Measurements from ENCODE around the gene BMF. TPM values are rescaled to one million over a fixed set of nuclear protein-coding genes. Genes with fewer than 3 reads are reported as not detected.

The BMF gene
- total RNA-seq, 2 experiments from 2014 or later, result 7.7 to 8.4 TPM

- ChIA-PET CTCF (interaction anchor here (1.8 to 5.7 kb wide), 3 partner anchors 8 to 45 kb away, joined by 4 to 31 read pairs (median 7); no protein-coding TSS in a partner anchor), POLR2A (interaction anchor here (1.1 kb wide), 2 partner anchors 13 to 44 kb away, joined by 4 to 5 read pairs; no protein-coding TSS in a partner anchor)
These were observed 48.3 kb downstream of the BMF start for GRCh38 chr15:40060236-40060961.

- ChIA-PET POLR2A (interaction anchor here (1.1 kb wide), 1 partner anchor 12 kb away, joined by 5 read pairs; no protein-coding TSS in a partner anchor), CTCF (interaction anchor here (0.6 to 5.7 kb wide), 6 partner anchors 7 to 215 kb away, joined by 3 to 31 read pairs (median 6); no protein-coding TSS in a partner anchor)
These were observed 48.9 kb downstream of the BMF start for GRCh38 chr15:40059821-40060220.

- ChIA-PET CTCF (interaction anchor here (1.2 to 2.0 kb wide), 2 partner anchors 11 to 216 kb away, joined by 4 to 11 read pairs; no protein-coding TSS in a partner anchor), POLR2A (interaction anchor here (0.8 kb wide), 1 partner anchor 48 kb away, joined by 8 read pairs; no protein-coding TSS in a partner anchor)
These were observed 50.1 kb downstream of the BMF start for GRCh38 chr15:40058476-40059140.

GRCh38 chr15:40055576-40056293 is 52.9 kb downstream of the BMF start:
- POLR2A ChIA-PET, result interaction anchor here (0.7 kb wide), 1 partner anchor 8 kb away, joined by 3 read pairs; no protein-coding TSS in a partner anchor
- CTCF ChIA-PET, result interaction anchor here (0.8 to 2.1 kb wide), 7 partner anchors 9 to 219 kb away, joined by 3 to 10 read pairs (median 4); no protein-coding TSS in a partner anchor

- POLR2A ChIA-PET, result interaction anchor here (0.5 to 0.8 kb wide), 2 partner anchors 41 to 49 kb away, joined by 3 to 5 read pairs; no protein-coding TSS in a partner anchor
- CTCF ChIA-PET, result interaction anchor here (0.9 to 2.1 kb wide), 4 partner anchors 8 to 220 kb away, joined by 3 to 10 read pairs (median 5); no protein-coding TSS in a partner anchor
These were observed 53.7 kb downstream of the BMF start for GRCh38 chr15:40054855-40055575.

DNA sequence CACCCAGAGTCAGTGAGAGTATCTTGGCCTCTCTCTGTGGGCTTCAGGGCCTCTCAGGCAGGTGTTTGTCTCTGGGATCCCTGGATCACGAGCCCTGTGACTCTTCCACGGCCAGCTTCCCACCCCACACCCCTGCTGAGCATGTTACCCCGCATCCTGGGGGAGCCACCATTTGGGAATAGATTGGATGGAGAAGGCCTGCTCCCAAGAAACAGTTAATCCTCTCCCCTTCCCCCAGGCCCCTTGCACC is 54.1 kb downstream of the BMF start:
- ChIA-PET POLR2A (interaction anchor here (0.5 to 0.8 kb wide), 3 partner anchors 42 to 1220 kb away, joined by 3 to 5 read pairs (median 5); no protein-coding TSS in a partner anchor), CTCF (interaction anchor here (1.2 to 2.1 kb wide), 2 partner anchors 51 to 220 kb away, joined by 3 to 10 read pairs; no protein-coding TSS in a partner anchor)

GRCh38 chr15:40053831-40054604 is 54.7 kb downstream of the BMF start:
- ChIA-PET CTCF (interaction anchor here (1.3 to 2.1 kb wide), 2 partner anchors 8 to 51 kb away, joined by 4 to 10 read pairs; no protein-coding TSS in a partner anchor), POLR2A (interaction anchor here (0.6 to 0.8 kb wide), 3 partner anchors 47 to 1220 kb away, joined by 3 to 5 read pairs (median 3); no protein-coding TSS in a partner anchor)

DNA sequence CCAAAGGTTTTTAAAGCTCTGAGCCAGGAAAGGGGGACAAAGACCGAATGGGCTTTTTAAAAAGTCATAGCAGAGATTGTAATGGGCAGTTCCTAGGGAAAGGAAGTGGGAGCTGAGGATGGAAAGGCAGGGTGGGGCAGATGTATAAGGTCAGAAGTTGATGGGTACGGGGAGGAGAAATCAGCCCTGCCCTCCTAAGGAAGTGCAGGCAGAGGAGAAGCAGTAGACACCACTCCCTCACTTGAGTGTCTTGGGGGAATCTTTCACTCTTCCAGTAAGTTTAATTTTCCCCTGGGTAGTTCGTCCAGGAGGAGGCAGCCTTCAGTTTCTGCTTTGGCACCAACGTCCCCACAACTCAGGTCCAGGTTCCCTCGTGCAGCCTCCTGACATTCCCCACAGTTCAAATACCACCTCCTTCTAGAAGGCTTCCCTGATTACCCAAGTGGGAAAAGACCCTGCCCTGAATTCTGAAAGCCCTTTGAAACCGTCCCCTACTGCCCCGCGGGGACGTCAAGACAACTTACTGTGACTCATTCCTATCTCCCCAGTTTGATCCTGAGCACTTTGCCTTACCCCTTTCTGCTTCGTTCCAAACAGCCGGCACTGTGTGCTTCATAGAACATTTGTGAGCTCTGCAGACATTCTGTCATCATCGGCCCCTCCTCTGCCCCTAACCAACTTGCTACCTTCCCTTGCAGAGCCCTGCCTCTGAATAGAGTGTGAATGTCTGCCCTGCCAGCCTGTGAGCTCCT is 55.4 kb downstream of the BMF start:
- POLR2A ChIA-PET, result interaction anchor here (0.7 kb wide), 1 partner anchor 48 kb away, joined by 3 read pairs; no protein-coding TSS in a partner anchor
- CTCF ChIA-PET, result interaction anchor here (1.2 to 2.1 kb wide), 5 partner anchors 7 to 269 kb away, joined by 3 to 10 read pairs (median 4); no protein-coding TSS in a partner anchor

DNA sequence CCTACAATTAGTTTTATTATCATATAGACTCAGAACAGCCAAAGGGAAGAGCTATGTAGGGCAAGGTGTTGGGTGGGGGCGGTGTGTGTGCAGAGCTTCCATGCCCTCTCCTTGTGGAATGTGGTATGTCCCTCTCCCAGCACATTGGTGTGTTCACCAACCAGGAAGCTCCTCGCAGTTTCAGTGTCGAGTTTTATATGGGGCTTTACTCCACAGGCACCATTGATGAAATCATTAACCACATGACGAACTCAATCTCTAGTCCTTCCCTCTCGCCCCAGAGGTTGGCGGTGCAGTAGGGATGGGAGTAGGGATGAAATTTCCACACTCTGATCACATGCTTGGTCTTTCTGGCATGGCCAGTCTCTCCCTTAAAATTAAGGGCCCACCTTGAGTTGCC is 56.1 kb downstream of the BMF start:
- ChIA-PET POLR2A (interaction anchor here (0.6 to 0.7 kb wide), 2 partner anchors 21 to 56 kb away, joined by 3 to 4 read pairs; partner anchors contain the start of gene BMF), CTCF (interaction anchor here (1.2 kb wide), 3 partner anchors 8 to 270 kb away, joined by 3 to 4 read pairs (median 4); no protein-coding TSS in a partner anchor)

GRCh38 chr15:40051616-40052415 is 56.9 kb downstream of the BMF start:
- POLR2A ChIA-PET, result interaction anchor here (0.6 to 0.7 kb wide), 2 partner anchors 21 to 57 kb away, joined by 3 to 4 read pairs; partner anchors contain the start of gene BMF

DNA sequence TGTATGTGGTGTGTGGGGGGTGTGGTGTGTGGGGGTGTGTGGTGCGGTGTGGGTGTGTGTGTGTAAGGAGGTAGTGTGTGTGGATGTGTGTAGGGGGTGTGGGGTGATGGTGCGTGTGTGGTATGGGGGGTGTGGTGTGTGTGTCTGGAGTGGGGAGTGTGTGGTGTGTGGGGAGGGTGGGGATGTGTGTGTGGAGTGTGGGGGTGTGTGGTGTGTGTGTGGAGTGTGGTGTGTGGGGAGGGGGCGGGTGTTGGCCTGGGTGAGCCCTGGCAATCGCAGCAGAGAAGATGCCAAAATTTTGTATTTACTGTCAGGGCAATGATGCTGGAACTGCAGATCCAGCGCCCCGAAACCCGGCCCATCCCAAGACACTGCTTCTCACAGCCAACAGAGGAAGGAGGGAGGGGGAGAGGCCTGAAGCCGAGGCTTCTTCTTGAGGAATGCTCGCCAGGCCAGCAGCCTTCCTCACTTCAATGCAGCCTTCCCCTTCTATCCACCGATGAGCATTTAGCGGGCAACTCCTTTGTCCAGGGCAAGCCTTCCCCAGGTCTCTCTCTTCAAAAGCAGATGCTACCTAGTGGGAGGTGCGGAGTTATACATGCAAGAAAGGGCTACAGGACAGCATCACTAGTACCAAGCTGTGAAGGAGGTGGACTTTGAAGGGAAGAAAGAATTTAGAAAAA is 57.8 kb downstream of the BMF start:
- CTCF ChIA-PET, result no interaction called here
- POLR2A ChIA-PET, result no interaction called here

More at GRCh38 chr15:40051616-40052415, 56.9 kb downstream of the BMF start:
- CTCF ChIA-PET, result interaction anchor here (0.7 to 1.2 kb wide), 3 partner anchors 9 to 271 kb away, joined by 3 to 4 read pairs (median 4); no protein-coding TSS in a partner anchor

DNA sequence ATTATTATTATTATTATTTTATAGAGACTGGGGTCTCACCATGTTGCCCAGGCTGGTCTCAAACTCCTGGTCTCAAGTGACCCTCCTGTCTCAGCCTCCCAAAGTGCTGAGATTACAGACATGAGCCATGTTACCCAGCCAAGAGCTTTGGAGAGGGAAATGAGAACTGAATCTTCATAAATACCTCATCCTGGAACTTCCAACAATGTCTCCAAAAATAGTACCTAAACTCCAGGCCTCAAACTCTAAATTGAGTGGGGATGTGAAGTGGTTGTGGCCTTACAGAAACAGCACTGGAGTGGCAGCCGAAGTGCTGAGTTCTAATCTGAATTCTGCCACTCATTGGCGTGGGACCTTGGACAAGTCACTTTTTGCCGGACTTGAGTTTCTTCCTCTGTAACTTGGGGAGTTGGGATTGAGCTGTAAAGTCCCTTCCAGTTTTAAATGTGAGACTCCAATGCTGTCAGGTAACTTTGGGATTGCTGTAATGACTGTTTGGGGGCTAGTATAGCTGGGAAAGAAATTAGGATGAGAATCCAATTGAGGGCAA is 59.7 kb downstream of the BMF start:
- CTCF ChIA-PET, result interaction anchor here (1.1 to 5.7 kb wide), 8 partner anchors 10 to 259 kb away, joined by 4 to 89 read pairs (median 10); partner anchors contain the start of genes BMF, PLCB2 and SRP14
- POLR2A ChIA-PET, result interaction anchor here (1.2 to 3.2 kb wide), 5 partner anchors 9 to 58 kb away, joined by 3 to 23 read pairs (median 5); partner anchors contain the start of gene BMF

DNA sequence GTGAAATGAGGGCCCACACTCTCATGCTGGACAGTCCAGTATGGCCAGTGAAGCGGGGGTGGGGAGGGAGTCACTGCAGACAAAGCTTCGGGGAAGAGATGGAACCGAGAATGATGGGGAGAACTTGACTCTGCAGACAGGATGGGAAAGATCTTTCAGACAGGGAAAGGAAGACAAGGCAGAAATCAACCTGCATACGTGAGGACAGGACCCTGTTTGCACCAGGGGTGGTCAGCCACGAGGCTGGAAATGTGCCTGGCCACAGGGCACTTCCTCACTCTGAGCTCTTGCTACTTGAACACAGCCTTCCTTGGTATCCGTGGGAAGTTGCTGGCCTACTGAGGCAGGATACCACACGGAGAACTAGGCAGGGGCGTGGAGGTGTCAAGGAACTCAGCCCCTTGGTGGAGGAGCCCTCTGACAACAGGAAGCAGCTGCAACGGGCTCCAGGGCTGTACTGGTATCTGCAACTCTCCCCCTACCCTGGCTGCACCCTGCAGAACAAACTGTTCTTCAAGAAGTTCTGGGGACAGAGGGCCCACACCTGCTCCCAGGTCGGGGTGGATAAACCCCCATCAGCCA is 60.4 kb downstream of the BMF start:
- ChIA-PET CTCF (interaction anchor here (1.1 to 5.7 kb wide), 13 partner anchors 9 to 374 kb away, joined by 3 to 89 read pairs (median 6); partner anchors contain the start of genes BMF, PLCB2 and SRP14), POLR2A (interaction anchor here (1.0 to 3.2 kb wide), 7 partner anchors 9 to 113 kb away, joined by 3 to 23 read pairs (median 5); partner anchors contain the start of gene BMF)

All from activated CD8-positive, alpha-beta memory T cell treated with anti-CD3 and anti-CD28 coated beads for 36 hours (primary cell).